Calu3 (cell line): Measurements from ENCODE around the gene FILIP1L. TPM values are rescaled to one million over a fixed set of nuclear protein-coding genes. Genes with fewer than 3 reads are reported as not detected.

Experiments
- BruUV-seq: library from RNA; stranded (reverse); fragments of 400-500 nt; replicated peaks from 2 replicates; lab custom pipeline; 2021; lab: Mats Ljungman, UMichigan
- CTCF ChIA-PET: fragments of 300-600 bp; sonication (Branson Sonifier 250); formaldehyde crosslinking; loops from one replicate; lab custom pipeline; 2022; ENCODE audit warnings: antibody characterized with exemption; lab: Charles Lee
- DNase-seq: peaks from one replicate; pipeline ENCODE4 v3.0.0; 2022
- H3K27ac Mint-ChIP-seq: one replicate; pipeline ENCODE4 v1.8.0; 2022; ENCODE audit warnings: mixed read lengths; ENCODE audit not compliant: unreplicated experiment
- H3K27me3 Mint-ChIP-seq: one replicate; pipeline ENCODE4 v1.8.0; 2022; ENCODE audit warnings: mixed read lengths; ENCODE audit not compliant: unreplicated experiment
- H3K36me3 Mint-ChIP-seq: one replicate; pipeline ENCODE4 v1.8.0; 2022; ENCODE audit warnings: mild to moderate bottlenecking, moderate library complexity, mixed read lengths; ENCODE audit not compliant: insufficient read depth, unreplicated experiment
- H3K4me1 Mint-ChIP-seq: one replicate; pipeline ENCODE4 v1.8.0; 2022; ENCODE audit warnings: mild to moderate bottlenecking, low read depth, mixed read lengths; ENCODE audit not compliant: unreplicated experiment
- H3K4me3 Mint-ChIP-seq: one replicate; pipeline ENCODE4 v1.8.0; 2022; ENCODE audit warnings: mild to moderate bottlenecking, low read depth, moderate library complexity, mixed read lengths; ENCODE audit not compliant: unreplicated experiment
- H3K9me3 Mint-ChIP-seq: one replicate; pipeline ENCODE4 v1.8.0; 2022; ENCODE audit warnings: low read depth, mixed read lengths; ENCODE audit not compliant: unreplicated experiment
- CTCF ChIP-seq: fragments of 200-600 bp; IDR thresholded peaks from one replicate; pipeline ENCODE4 v1.8.0; 2022; ENCODE audit warnings: antibody characterized with exemption; ENCODE audit not compliant: unreplicated experiment
- intact Hi-C: fragments of 100-400 bp; cut with micrococcal nuclease; formaldehyde crosslinking; loops from one replicate; pipeline ENCODE4 v1.10.0; 2022; ENCODE audit not compliant: unreplicated experiment
- total RNA-seq: library from RNA; stranded (reverse); gene quantifications from 2 replicates; pipeline ENCODE4 v1.2.3, GENCODE V29; 2022

The FILIP1L gene
- total RNA-seq, 1 experiment from 2014 or later, result 5.2 TPM

DNA sequence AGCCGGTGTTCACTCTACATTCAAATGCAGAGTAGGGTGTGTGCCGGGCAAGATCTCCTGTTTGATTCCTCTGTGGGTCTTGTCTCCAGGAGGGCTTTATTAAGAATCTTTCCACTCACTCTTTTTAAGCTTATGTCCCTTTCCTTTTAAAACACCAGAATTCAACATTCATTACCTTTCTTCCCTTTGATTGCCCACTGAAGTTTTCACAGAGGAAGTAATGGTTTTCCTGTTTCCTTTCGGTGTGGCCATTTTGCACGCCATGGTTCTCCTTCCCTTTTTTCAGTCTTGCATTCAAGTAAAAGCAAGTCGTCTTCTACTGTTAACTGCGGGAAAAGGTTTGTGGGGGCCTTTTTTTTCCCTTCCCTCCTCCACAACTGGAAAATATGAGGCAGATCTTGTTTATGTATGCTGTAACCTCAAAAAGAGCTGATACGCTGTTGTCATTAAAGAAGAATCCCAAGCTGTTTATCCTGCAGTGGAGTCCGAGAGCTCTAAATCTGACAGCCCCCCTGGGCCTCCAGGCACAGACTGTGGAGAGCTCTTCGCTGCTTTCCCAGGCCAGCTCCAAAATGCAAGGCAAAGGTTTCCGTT lies 40.5 kb downstream of the FILIP1L start:
- peaks cover 21% of the 10 kb centered on the region for H3K4me1 Mint-ChIP-seq
- no peak overlapping the region for H3K27ac Mint-ChIP-seq
- H3K36me3 Mint-ChIP-seq, result no peaks in the 10 kb centered on the region
- H3K9me3 Mint-ChIP-seq, result no peaks in the 10 kb centered on the region
- no TSS peak for BruUV-seq
- CTCF ChIA-PET, result no interaction called here
- H3K4me3 Mint-ChIP-seq, result no peak overlapping the region
- TF ChIP-seq CTCF, result no peak
- no peaks in the 10 kb centered on the region for H3K27me3 Mint-ChIP-seq
- DNase-seq, result no peak
- intact Hi-C loops, result no loop called here

- intact Hi-C loops, result no loop called here
- no TSS peak for BruUV-seq
- Mint-ChIP-seq H3K27ac (no peak overlapping the region), H3K9me3 (no peaks in the 10 kb centered on the region), H3K36me3 (no peaks in the 10 kb centered on the region), H3K4me3 (no peak overlapping the region), H3K4me1 (peaks cover 21% of the 10 kb centered on the region), H3K27me3 (no peaks in the 10 kb centered on the region)
- no peak for TF ChIP-seq CTCF
- no peak for DNase-seq
- CTCF ChIA-PET, result no interaction called here
Observed at GRCh38 chr3:100073049-100073713, 41.1 kb downstream of the FILIP1L start.

- no peak for DNase-seq
- CTCF ChIA-PET, result no interaction called here
- no peaks in the 10 kb centered on the region for H3K27me3 Mint-ChIP-seq
- H3K4me1 Mint-ChIP-seq, result peaks cover 19% of the 10 kb centered on the region
- H3K27ac Mint-ChIP-seq, result no peak overlapping the region
- no peaks in the 10 kb centered on the region for H3K36me3 Mint-ChIP-seq
- no peaks in the 10 kb centered on the region for H3K9me3 Mint-ChIP-seq
- BruUV-seq, result no TSS peak
- TF ChIP-seq CTCF, result no peak
- intact Hi-C loops, result no loop called here
- H3K4me3 Mint-ChIP-seq, result no peak overlapping the region
Observed at GRCh38 chr3:100072326-100073048, 41.8 kb downstream of the FILIP1L start.

- Mint-ChIP-seq H3K27me3 (no peaks in the 10 kb centered on the region), H3K27ac (no peak overlapping the region), H3K4me3 (no peak overlapping the region), H3K36me3 (no peaks in the 10 kb centered on the region), H3K4me1 (no peaks in the 10 kb centered on the region), H3K9me3 (no peaks in the 10 kb centered on the region)
- CTCF ChIA-PET, result interaction anchor here (0.6 to 1.5 kb wide), 8 partner anchors 16 to 237 kb away, joined by 3 to 28 read pairs (median 4); partner anchors contain the start of gene TBC1D23
- DNase-seq, result no peak
- BruUV-seq, result no TSS peak
- TF ChIP-seq CTCF, result no peak
- intact Hi-C loops, result loop anchor here (1.0 kb wide), 1 partner anchor 185 kb away; no protein-coding TSS in a partner anchor
Observed at GRCh38 chr3:100069472-100069871, 44.8 kb downstream of the FILIP1L start.
